MM.1S (cell line): Measurements from ENCODE around the gene CCDC150.

Experiments used
- DNase-seq: peaks from one replicate; pipeline ENCODE4 v3.0.0-alpha.2; 2015
- H2AFZ ChIP-seq: fragments of 300-600 bp; sonication (generic); 2 replicates; pipeline ENCODE4 v1.6.0; 2016; ENCODE audit warnings: antibody characterized with exemption, low read length
- H3F3A ChIP-seq: fragments of 300-600 bp; sonication (generic); 2 replicates; pipeline ENCODE4 v1.6.1; 2016; ENCODE audit warnings: mild to moderate bottlenecking, antibody characterized with exemption, low read length, moderate library complexity, mixed read lengths; ENCODE audit not compliant: insufficient read depth
- H3K27ac ChIP-seq: fragments of 300-600 bp; sonication (generic); 2 replicates; pipeline ENCODE4 v1.5.1; 2016; ENCODE audit warnings: mild to moderate bottlenecking, low read length
- H3K27me3 ChIP-seq: fragments of 300-600 bp; sonication (generic); replicated peaks from 2 replicates; pipeline ENCODE4 v1.6.0; 2016; ENCODE audit warnings: low read length; ENCODE audit not compliant: insufficient read depth
- H3K36me3 ChIP-seq: fragments of 300-600 bp; sonication (generic); replicated peaks from 2 replicates; pipeline ENCODE4 v1.6.1; 2016; ENCODE audit warnings: mild to moderate bottlenecking, low read length, mixed read lengths; ENCODE audit not compliant: insufficient read depth
- H3K4me1 ChIP-seq: fragments of 300-600 bp; sonication (generic); 2 replicates; pipeline ENCODE4 v1.6.1; 2016; ENCODE audit warnings: low read length, mixed read lengths
- H3K4me2 ChIP-seq: fragments of 300-600 bp; sonication (generic); 2 replicates; pipeline ENCODE4 v1.6.0; 2016; ENCODE audit warnings: low read depth, low read length
- H3K4me3 ChIP-seq: fragments of 300-600 bp; sonication (generic); 2 replicates; pipeline ENCODE4 v1.5.1; 2016; ENCODE audit warnings: low read length, mixed read lengths
- H3K79me2 ChIP-seq: fragments of 300-600 bp; sonication (generic); 2 replicates; pipeline ENCODE4 v1.6.1; 2016; ENCODE audit warnings: mixed run types, low read length, mixed read lengths
- H3K9ac ChIP-seq: fragments of 300-600 bp; sonication (generic); 2 replicates; pipeline ENCODE4 v1.6.1; 2016; ENCODE audit warnings: low read length, mixed read lengths
- H3K9me2 ChIP-seq: fragments of 300-600 bp; sonication (generic); replicated peaks from 2 replicates; pipeline ENCODE4 v1.6.1; 2016; ENCODE audit warnings: mild to moderate bottlenecking, low read length, mixed read lengths; ENCODE audit not compliant: insufficient read depth
- H3K9me3 ChIP-seq: fragments of 300-600 bp; sonication (generic); replicated peaks from 2 replicates; pipeline ENCODE4 v1.6.1; 2016; ENCODE audit warnings: mild to moderate bottlenecking, low read length, mixed read lengths; ENCODE audit not compliant: insufficient read depth
- H4K20me1 ChIP-seq: fragments of 300-600 bp; sonication (generic); 2 replicates; pipeline ENCODE4 v1.6.1; 2016; ENCODE audit warnings: mild to moderate bottlenecking, low read length, moderate library complexity, mixed read lengths; ENCODE audit not compliant: insufficient read depth
- EZH2 ChIP-seq: fragments of 300-600 bp; sonication (generic); optimal IDR thresholded peaks from 2 replicates; pipeline ENCODE3; 2017; ENCODE audit warnings: low read depth, mild to moderate bottlenecking, antibody characterized with exemption, low read length, mixed read lengths
- EZH2phosphoT487 ChIP-seq: fragments of 300-600 bp; sonication (generic); IDR thresholded peaks from 2 replicates; pipeline ENCODE4 v1.6.1; 2018; ENCODE audit warnings: antibody characterized with exemption, low read length
- TF ChIP-seq, protein P1 (sequence below): fragments of 300-600 bp; sonication (generic); IDR thresholded peaks from 2 replicates; pipeline ENCODE4 v1.5.1; 2016; ENCODE audit warnings: antibody characterized with exemption, low read length, mixed read lengths

Gene CCDC150

DNA sequence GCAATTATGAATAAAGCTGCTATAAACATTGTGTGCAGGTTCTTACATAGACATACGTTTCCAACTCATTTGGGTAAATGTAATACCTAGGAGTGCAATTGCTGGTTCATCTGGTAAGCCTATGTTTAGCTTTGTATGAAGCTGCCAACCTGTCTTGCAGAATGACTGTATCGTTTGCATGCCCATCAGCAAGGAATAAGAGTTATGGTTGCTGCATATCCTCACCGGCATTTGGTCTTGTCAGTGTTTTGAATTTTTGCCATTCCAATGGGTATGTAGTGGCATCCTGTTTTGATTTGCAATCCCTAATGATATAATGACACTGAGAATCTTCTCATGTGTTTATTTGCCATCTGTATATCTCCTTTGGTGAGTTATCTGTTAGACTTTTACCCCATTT is 20.7 kb downstream of the CCDC150 start:
- Histone ChIP-seq H3K27me3 (no peaks in the 10 kb centered on the region), H3F3A (no peaks in the 10 kb centered on the region), H3K9ac (no peak overlapping the region), H2AFZ (no peak overlapping the region), H3K4me1 (no peaks in the 10 kb centered on the region), H3K36me3 (no peaks in the 10 kb centered on the region), H4K20me1 (no peaks in the 10 kb centered on the region), H3K79me2 (no peaks in the 10 kb centered on the region), H3K4me3 (no peak overlapping the region), H3K9me3 (no peaks in the 10 kb centered on the region), H3K27ac (no peak overlapping the region), H3K9me2 (no peaks in the 10 kb centered on the region), H3K4me2 (no peak overlapping the region)
- TF ChIP-seq EZH2, result no peak
- TF ChIP-seq, protein P1, sequence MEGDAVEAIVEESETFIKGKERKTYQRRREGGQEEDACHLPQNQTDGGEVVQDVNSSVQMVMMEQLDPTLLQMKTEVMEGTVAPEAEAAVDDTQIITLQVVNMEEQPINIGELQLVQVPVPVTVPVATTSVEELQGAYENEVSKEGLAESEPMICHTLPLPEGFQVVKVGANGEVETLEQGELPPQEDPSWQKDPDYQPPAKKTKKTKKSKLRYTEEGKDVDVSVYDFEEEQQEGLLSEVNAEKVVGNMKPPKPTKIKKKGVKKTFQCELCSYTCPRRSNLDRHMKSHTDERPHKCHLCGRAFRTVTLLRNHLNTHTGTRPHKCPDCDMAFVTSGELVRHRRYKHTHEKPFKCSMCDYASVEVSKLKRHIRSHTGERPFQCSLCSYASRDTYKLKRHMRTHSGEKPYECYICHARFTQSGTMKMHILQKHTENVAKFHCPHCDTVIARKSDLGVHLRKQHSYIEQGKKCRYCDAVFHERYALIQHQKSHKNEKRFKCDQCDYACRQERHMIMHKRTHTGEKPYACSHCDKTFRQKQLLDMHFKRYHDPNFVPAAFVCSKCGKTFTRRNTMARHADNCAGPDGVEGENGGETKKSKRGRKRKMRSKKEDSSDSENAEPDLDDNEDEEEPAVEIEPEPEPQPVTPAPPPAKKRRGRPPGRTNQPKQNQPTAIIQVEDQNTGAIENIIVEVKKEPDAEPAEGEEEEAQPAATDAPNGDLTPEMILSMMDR, result no peak
- no peak for TF ChIP-seq EZH2phosphoT487
- DNase-seq, result no peak

DNA sequence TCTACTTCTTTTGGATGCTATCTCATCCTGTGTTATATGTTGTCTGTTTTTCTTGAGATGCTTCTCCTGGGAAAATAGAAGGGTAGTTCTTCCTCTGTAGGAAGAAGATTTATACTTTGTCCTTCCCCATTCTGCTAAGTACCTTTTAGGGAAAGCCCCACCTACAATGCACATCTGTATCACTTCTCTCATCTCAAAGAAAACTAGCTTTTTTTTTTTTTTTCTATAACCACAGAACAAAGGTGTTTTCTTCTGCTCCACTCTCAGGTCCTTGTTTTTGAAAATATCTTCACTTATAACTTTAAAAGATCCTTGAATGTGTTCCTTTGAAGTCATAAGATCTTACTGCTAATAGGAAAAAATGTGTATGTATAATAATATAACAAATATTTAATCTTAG is 30.8 kb downstream of the CCDC150 start:
- H3K36me3 ChIP-seq, result no peaks in the 10 kb centered on the region
- H3K4me2 ChIP-seq, result no peak overlapping the region
- no peak overlapping the region for H3K9ac ChIP-seq
- TF ChIP-seq, protein P1, result no peak
- TF ChIP-seq EZH2 (no peak), EZH2phosphoT487 (no peak)
- no peaks in the 10 kb centered on the region for H3K79me2 ChIP-seq
- H3K9me3 ChIP-seq, result no peaks in the 10 kb centered on the region
- H3K4me3 ChIP-seq, result no peak overlapping the region
- H3K27ac ChIP-seq, result no peak overlapping the region
- H3F3A ChIP-seq, result no peaks in the 10 kb centered on the region
- 0 out of 2 replicates have a peak, but pooled peaks cover 3% of the 10 kb centered on the region for H3K9me2 ChIP-seq
- no peaks in the 10 kb centered on the region for H3K27me3 ChIP-seq
- H4K20me1 ChIP-seq, result no peaks in the 10 kb centered on the region
- peak; percentile 24 for DNase-seq
- no peaks in the 10 kb centered on the region for H3K4me1 ChIP-seq
- no peak overlapping the region for H2AFZ ChIP-seq

DNA sequence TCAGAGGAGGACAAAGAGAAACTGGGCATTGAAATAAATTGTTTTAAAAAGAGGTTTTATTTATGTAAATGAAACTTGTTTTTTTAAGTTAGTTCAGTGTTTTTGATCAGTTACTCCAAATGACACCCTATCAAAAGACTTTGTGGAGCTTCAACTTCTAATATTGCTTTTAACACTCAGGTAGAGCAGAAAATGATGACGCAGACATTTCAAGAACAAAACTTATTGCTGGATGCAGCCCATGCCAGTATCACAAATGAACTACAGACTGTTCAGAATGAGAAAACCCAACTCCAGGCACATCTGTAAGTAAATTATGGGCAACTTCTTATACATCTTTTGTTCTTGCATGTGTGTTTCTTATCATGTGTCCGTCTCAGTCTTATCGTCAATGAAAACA is 36.4 kb downstream of the CCDC150 start:
- Histone ChIP-seq H3K36me3 (no peaks in the 10 kb centered on the region), H3K9me3 (no peaks in the 10 kb centered on the region), H4K20me1 (no peaks in the 10 kb centered on the region), H3K27ac (no peak overlapping the region), H2AFZ (no peak overlapping the region), H3K79me2 (no peaks in the 10 kb centered on the region), H3K9ac (no peak overlapping the region), H3K9me2 (no peaks in the 10 kb centered on the region), H3K4me3 (no peak overlapping the region), H3F3A (no peaks in the 10 kb centered on the region), H3K27me3 (no peaks in the 10 kb centered on the region), H3K4me2 (no peak overlapping the region), H3K4me1 (no peaks in the 10 kb centered on the region)
- DNase-seq, result no peak
- TF ChIP-seq EZH2phosphoT487, result no peak
- TF ChIP-seq, protein P1, result no peak
- no peak for TF ChIP-seq EZH2
